H1 (cell line): ENCODE data around the gene TMPRSS11F. TPM values are rescaled to one million over a fixed set of nuclear protein-coding genes. Genes with fewer than 3 reads are reported as not detected.

Experiments used
- CTCF ChIA-PET: fragments of 300-600 bp; sonication (Branson Sonifier 250); formaldehyde crosslinking; loops from one replicate; lab custom pipeline; 2021; ENCODE audit not compliant: partially characterized antibody; lab: Charles Lee
- POLR2A ChIA-PET: fragments of 300-600 bp; sonication (Branson Sonifier 250); formaldehyde crosslinking; loops from one replicate; lab custom pipeline; 2021; ENCODE audit warnings: inconsistent platforms; ENCODE audit not compliant: partially characterized antibody; lab: Charles Lee
- DNase-seq, 2 experiments: peaks; one replicate each; pipeline versions ENCODE4 v3.0.0 to v3.0.0-alpha.2; 2010 to 2022; ENCODE audit warnings: low spot score in 2 of 2, low read depth in 1 of 2, mixed read lengths in 1 of 2
- FAIRE-seq: peaks from 2 replicates; lab custom pipeline; 2011; peaks lifted over from hg19 to GRCh38; lab: Jason Lieb, UNC
- H2AFZ ChIP-seq: 2 replicates; pipeline ENCODE4 v1.8.1; 2012; ENCODE audit warnings: low read length, inconsistent platforms
- H2AK5ac ChIP-seq: 2 replicates; pipeline ENCODE4 v1.6.1; 2013; ENCODE audit warnings: low read depth, low read length
- H2BK120ac ChIP-seq: replicated peaks from 2 replicates; pipeline ENCODE3; 2013; ENCODE audit warnings: low read depth, low read length, inconsistent platforms
- H2BK12ac ChIP-seq: 2 replicates; pipeline ENCODE4 v1.6.1; 2013; ENCODE audit warnings: low read depth, low read length
- H2BK15ac ChIP-seq: 2 replicates; pipeline ENCODE4 v1.6.1; 2013; ENCODE audit warnings: low read length
- H2BK20ac ChIP-seq: 2 replicates; pipeline ENCODE4 v1.6.1; 2013; ENCODE audit warnings: low read length
- H2BK5ac ChIP-seq: 2 replicates; pipeline ENCODE4 v1.6.1; 2013; ENCODE audit warnings: low read depth, low read length
- H3K14ac ChIP-seq: 2 replicates; pipeline ENCODE4 v1.6.1; 2013; ENCODE audit warnings: inconsistent platforms; ENCODE audit not compliant: insufficient read length
- H3K18ac ChIP-seq: 2 replicates; pipeline ENCODE4 v1.6.1; 2013; ENCODE audit warnings: low read length; ENCODE audit errors: extremely low read depth
- H3K23ac ChIP-seq: 2 replicates; pipeline ENCODE4 v1.6.1; 2013; ENCODE audit warnings: inconsistent platforms; ENCODE audit not compliant: insufficient read length
- H3K23me2 ChIP-seq: 2 replicates; pipeline ENCODE4 v1.6.1; 2013; ENCODE audit warnings: low read depth, low read length
- H3K27ac ChIP-seq: 2 replicates; pipeline ENCODE4 v1.6.1; 2011; ENCODE audit warnings: low read depth, low read length, inconsistent platforms
- H3K27me3 ChIP-seq, 4 experiments: replicated peaks in 1 of 4; 1 replicate in 1 of 4; 2 replicates in 3 of 4; pipeline versions ENCODE4 v1.6.1 to v1.8.1; 2011 to 2013; ENCODE audit warnings: low read length in 3 of 4, mild to moderate bottlenecking in 3 of 4, inconsistent platforms in 2 of 4, mixed read lengths in 2 of 4, moderate library complexity in 1 of 4; ENCODE audit not compliant: control insufficient read depth in 3 of 4, insufficient read depth in 3 of 4; ENCODE audit errors: extremely low read depth in 1 of 4
- H3K36me3 ChIP-seq, 4 experiments: 2 replicates each; pipeline versions ENCODE4 v1.6.1 to v1.8.1; 2011 to 2013; ENCODE audit warnings: mild to moderate bottlenecking in 4 of 4, low read length in 3 of 4, moderate library complexity in 2 of 4, control low read depth in 1 of 4, inconsistent platforms in 1 of 4; ENCODE audit not compliant: insufficient read depth in 4 of 4, control insufficient read depth in 2 of 4
- H3K4ac ChIP-seq: replicated peaks from 2 replicates; pipeline ENCODE3; 2013; ENCODE audit warnings: low read length, low read depth, mixed read lengths, inconsistent platforms; ENCODE audit not compliant: insufficient read length
- H3K4me1 ChIP-seq, 4 experiments: replicated peaks in 1 of 4; 1 replicate in 1 of 4; 2 replicates in 3 of 4; pipeline versions ENCODE4 v1.6.1 to v1.8.1; 2011 to 2013; ENCODE audit warnings: low read length in 3 of 4, inconsistent platforms in 2 of 4, mixed read lengths in 1 of 4; ENCODE audit not compliant: insufficient read depth in 4 of 4, control insufficient read depth in 3 of 4
- H3K4me2 ChIP-seq, 2 experiments: 2 replicates each; pipeline versions ENCODE4 v1.6.1 to v1.8.1; 2011 to 2013; ENCODE audit warnings: low read depth in 2 of 2, low read length in 2 of 2, control low read depth in 1 of 2, inconsistent platforms in 1 of 2, mild to moderate bottlenecking in 1 of 2; ENCODE audit not compliant: insufficient read depth in 1 of 2
- H3K4me3 ChIP-seq, 4 experiments: fragments of 200-600, 300-600 bp in 1 of 4; sonication (generic), shearing (Covaris generic), sonication (Bioruptor Twin) in 1 of 4; 2 replicates each; pipeline versions ENCODE4 v1.5.1 to v1.8.1; 2011 to 2016; ENCODE audit warnings: low read length in 4 of 4, low read depth in 3 of 4, control low read depth in 2 of 4, inconsistent platforms in 2 of 4, mild to moderate bottlenecking in 2 of 4, mixed read lengths in 1 of 4, moderate library complexity in 1 of 4; ENCODE audit not compliant: insufficient read depth in 2 of 4; ENCODE audit errors: extremely low read depth in 1 of 4
- H3K56ac ChIP-seq: replicated peaks from 2 replicates; pipeline ENCODE3; 2013; ENCODE audit warnings: low read depth, mild to moderate bottlenecking, mixed read lengths, low read length, inconsistent platforms; ENCODE audit not compliant: insufficient read length
- H3K79me1 ChIP-seq: 2 replicates; pipeline ENCODE4 v1.6.1; 2013; ENCODE audit warnings: low read depth, low read length, control low read depth
- H3K79me2 ChIP-seq, 2 experiments: 2 replicates each; pipeline versions ENCODE4 v1.6.1 to v1.8.1; 2012 to 2013; ENCODE audit warnings: low read length in 2 of 2, mild to moderate bottlenecking in 2 of 2, inconsistent platforms in 1 of 2; ENCODE audit not compliant: insufficient read depth in 2 of 2, control insufficient read depth in 1 of 2
- H3K9ac ChIP-seq, 4 experiments: replicated peaks in 1 of 4; 1 replicate in 1 of 4; 2 replicates in 3 of 4; pipeline versions ENCODE4 v1.6.1 to v1.8.1; 2011 to 2013; ENCODE audit warnings: low read depth in 3 of 4, low read length in 3 of 4, control low read depth in 2 of 4, mild to moderate bottlenecking in 2 of 4, moderate library complexity in 2 of 4, inconsistent platforms in 1 of 4; ENCODE audit errors: extremely low read depth in 1 of 4
- H3K9me3 ChIP-seq, 2 experiments: 2 replicates each; pipeline versions ENCODE4 v1.6.1 to v1.8.1; 2012 to 2013; ENCODE audit warnings: mild to moderate bottlenecking in 2 of 2, moderate library complexity in 2 of 2, control low read depth in 1 of 2, inconsistent platforms in 1 of 2, low read depth in 1 of 2, low read length in 1 of 2, mixed read lengths in 1 of 2; ENCODE audit not compliant: insufficient read depth in 2 of 2
- H4K20me1 ChIP-seq, 2 experiments: replicated peaks in 1 of 2; 2 replicates each; pipeline versions ENCODE3 to v1.8.1; 2011 to 2013; ENCODE audit warnings: inconsistent platforms in 2 of 2, low read length in 2 of 2, mild to moderate bottlenecking in 1 of 2; ENCODE audit not compliant: insufficient read depth in 2 of 2, control insufficient read depth in 1 of 2
- H4K5ac ChIP-seq: 2 replicates; pipeline ENCODE4 v1.6.1; 2013; ENCODE audit warnings: low read length, low read depth, mixed read lengths, inconsistent platforms; ENCODE audit not compliant: insufficient read length
- H4K8ac ChIP-seq: 2 replicates; pipeline ENCODE4 v1.8.0; 2013; ENCODE audit warnings: mild to moderate bottlenecking, moderate library complexity, low read length, inconsistent platforms; ENCODE audit not compliant: insufficient read depth; ENCODE audit errors: extremely low read depth
- H4K91ac ChIP-seq: replicated peaks from 2 replicates; pipeline ENCODE3; 2013; ENCODE audit warnings: low read length, mixed read lengths, inconsistent platforms; ENCODE audit not compliant: insufficient read length
- ASH2L ChIP-seq: fragments of 200-600, 300-600 bp; sonication (generic); IDR thresholded peaks from one replicate; pipeline ENCODE4 v1.7.1; 2017; ENCODE audit warnings: low read length
- BACH1 ChIP-seq: IDR thresholded peaks from 2 replicates; pipeline ENCODE4 v1.6.1; 2012; ENCODE audit warnings: low read length, improper control_type of control experiment
- BRCA1 ChIP-seq: IDR thresholded peaks from 2 replicates; pipeline ENCODE4 v1.6.1; 2012; ENCODE audit warnings: low read depth, low read length, improper control_type of control experiment
- E2F6 ChIP-seq: IDR thresholded peaks from 2 replicates; pipeline ENCODE4 v1.6.1; 2012; ENCODE audit warnings: inconsistent platforms
- EP300 ChIP-seq, 2 experiments: IDR thresholded peaks; 1 replicate in 1 of 2; 2 replicates in 1 of 2; pipeline ENCODE4 v1.6.1; 2011 to 2012; ENCODE audit warnings: low read depth in 2 of 2, low read length in 2 of 2, mild to moderate bottlenecking in 2 of 2, borderline replicate concordance in 1 of 2, inconsistent platforms in 1 of 2, moderate library complexity in 1 of 2
- MAFK ChIP-seq: IDR thresholded peaks from 2 replicates; pipeline ENCODE4 v1.6.1; 2012; ENCODE audit warnings: low read depth, mild to moderate bottlenecking, improper control_type of control experiment, low read length
- POLR2A ChIP-seq, 2 experiments: IDR thresholded peaks; 1 replicate in 1 of 2; 2 replicates in 1 of 2; pipeline ENCODE4 v1.6.1; 2011; ENCODE audit warnings: low read depth in 2 of 2, low read length in 2 of 2, mild to moderate bottlenecking in 2 of 2; ENCODE audit errors: control extremely low read depth in 1 of 2
- RFX5 ChIP-seq: IDR thresholded peaks from 2 replicates; pipeline ENCODE4 v1.6.1; 2011; ENCODE audit warnings: low read depth, low read length, improper control_type of control experiment, borderline replicate concordance
- RNF2 ChIP-seq: fragments of 200-900, 300-1000 bp; sonication (generic); IDR thresholded peaks from 2 replicates; pipeline ENCODE4 v1.7.1; 2016; ENCODE audit warnings: borderline replicate concordance, low read depth, mild to moderate bottlenecking, antibody characterized with exemption, low read length; ENCODE audit not compliant: poor library complexity, severe bottlenecking; ENCODE audit errors: missing control alignments
- SIRT6 ChIP-seq: IDR thresholded peaks from one replicate; pipeline ENCODE4 v1.7.1; 2012; ENCODE audit warnings: low read length, inconsistent platforms
- SP2 ChIP-seq: IDR thresholded peaks from 2 replicates; pipeline ENCODE4 v1.6.1; 2012; ENCODE audit warnings: mild to moderate bottlenecking, low read length, inconsistent platforms
- TCF12 ChIP-seq: IDR thresholded peaks from 2 replicates; pipeline ENCODE4 v1.6.1; 2011; ENCODE audit warnings: low read depth, mild to moderate bottlenecking, low read length
- USF2 ChIP-seq: IDR thresholded peaks from 2 replicates; pipeline ENCODE4 v1.6.1; 2011; ENCODE audit warnings: low read length, improper control_type of control experiment
- YY1 ChIP-seq: IDR thresholded peaks from 2 replicates; pipeline ENCODE4 v1.6.1; 2011; ENCODE audit warnings: low read depth, mild to moderate bottlenecking, low read length
- WGBS, 2 experiments: shearing (Covaris generic) in 1 of 2; methylation state at CpG; one replicate each; pipeline versions ENCODE4 v1.1.6 to v1.1.7; 2013 to 2015; ENCODE audit warnings: low lambda C conversion rate in 2 of 2, mixed read lengths in 2 of 2, inconsistent platforms in 1 of 2, low coverage in 1 of 2, missing lambda C conversion rate in 1 of 2; ENCODE audit not compliant: insufficient replicate concordance in 2 of 2, insufficient coverage in 1 of 2, insufficient read length in 1 of 2; ENCODE audit errors: extremely low coverage in 1 of 2, missing lambda C conversion rate in 1 of 2; 5-methylcytosine and 5-hydroxymethylcytosine counted together
- polyA plus RNA-seq, 7 experiments: library from polyadenylated mRNA; depleted of rRNA in 3 of 7; stranded (reverse) in 5 of 7; unstranded in 2 of 7; fragments of >200 nt in 5 of 7; fragments of 200-250 nt in 2 of 7; gene quantifications; 1 replicate in 5 of 7; 2 replicates in 1 of 7; 4 replicates in 1 of 7; pipeline versions ENCODE4 v1.2.1 to v1.2.3, GENCODE V29; 2011 to 2013; ENCODE audit warnings: missing spikeins in 2 of 7, mixed read lengths in 2 of 7
- total RNA-seq: library from RNA; stranded (reverse); fragmentation: NEBNext Ultra II Directional; extraction: Animal tissue kit (Norgen Biotek cat#: 25700); gene quantifications from 2 replicates; pipeline ENCODE4 v1.2.1, GENCODE V29; 2021

Gene TMPRSS11F
- total and polyA plus RNA-seq, 2 of the 8 experiments (the other 6 are each of a cell fraction or from before 2014, with no cell fraction given) = not detected

GRCh38 chr4:68162196-68162595, 32.5 kb upstream of the TMPRSS11F start:
- no peak overlapping the region for H4K91ac ChIP-seq
- no peak overlapping the region for H4K5ac ChIP-seq
- no peaks in the 10 kb centered on the region for H3K79me1 ChIP-seq
- H2AFZ ChIP-seq = no peak overlapping the region
- no peak overlapping the region for H3K56ac ChIP-seq
- H3K9ac ChIP-seq = no peak overlapping the region
- no peak overlapping the region for H3K4ac ChIP-seq
- no peak overlapping the region for H2BK15ac ChIP-seq
- no peaks in the 10 kb centered on the region for H3K23me2 ChIP-seq
- H3K36me3 ChIP-seq = no peaks in the 10 kb centered on the region
- no peaks in the 10 kb centered on the region for H3K9me3 ChIP-seq
- no peaks in the 10 kb centered on the region for H3K27me3 ChIP-seq
- no peaks in the 10 kb centered on the region for H4K20me1 ChIP-seq
- no peaks in the 10 kb centered on the region for H3K4me1 ChIP-seq
- no peak overlapping the region for H2BK20ac ChIP-seq
- no peak overlapping the region for H3K4me2 ChIP-seq
- H3K79me2 ChIP-seq = no peaks in the 10 kb centered on the region
- no peak for DNase-seq
- POLR2A ChIA-PET = no interaction called here
- WGBS, 2 experiments = 90% methylated on average over 4 of the region's 4 CpGs; no CpG with 5 or more reads in 1 of the 2 experiments
- H2BK5ac ChIP-seq = no peak overlapping the region
- no peak overlapping the region for H2BK120ac ChIP-seq
- FAIRE-seq = no peak
- no peak overlapping the region for H3K14ac ChIP-seq
- CTCF ChIA-PET = no interaction called here
- no peak overlapping the region for H2BK12ac ChIP-seq
- H3K4me3 ChIP-seq = no peak overlapping the region
- no peak overlapping the region for H3K18ac ChIP-seq
- H3K23ac ChIP-seq = no peak overlapping the region
- no peak overlapping the region for H4K8ac ChIP-seq
- H2AK5ac ChIP-seq = no peak overlapping the region
- no peak overlapping the region for H3K27ac ChIP-seq
- TF ChIP-seq BRCA1 (no peak), BACH1 (no peak), USF2 (no peak), RFX5 (no peak), SP2 (no peak), E2F6 (no peak), YY1 (no peak), POLR2A (IDR thresholded peaks at IDR 0.05; ENCODE audit: control extremely low read depth in 1 of 2, low read depth in 2 of 2, low read length in 2 of 2) (no peak), MAFK (no peak), RNF2 (no peak), ASH2L (no peak), EP300 (IDR thresholded peaks at IDR 0.05; ENCODE audit: borderline replicate concordance in 1 of 2, low read depth in 2 of 2, low read length in 2 of 2) (no peak), TCF12 (no peak), SIRT6 (no peak)
